Measurements from ENCODE around the gene KCNC3. TPM values are rescaled to one million over a fixed set of nuclear protein-coding genes. Genes with fewer than 3 reads are reported as not detected.

Gene KCNC3
- total and polyA plus RNA-seq, 2 of the 13 experiments (the other 11 are each of a cell fraction or from before 2014, with no cell fraction given), result 0.29 to 1.7 TPM

- TF ChIP-seq ARID3A (IDR thresholded peaks at IDR 0.05; ENCODE audit: low read depth, low read length) (peak; percentile 42; the same call in 1 of the 2 replicates), ZNF460 (CRISPR knock-in tag; IDR thresholded peaks at IDR 0.05; ENCODE audit: borderline replicate concordance) (no peak), ZBTB44 (CRISPR knock-in tag; IDR thresholded peaks at IDR 0.05) (no peak), ZNF761 (CRISPR knock-in tag; conservative IDR thresholded peaks at IDR 0.05) (no peak), SAP130 (CRISPR knock-in tag; IDR thresholded peaks at IDR 0.05; ENCODE audit: low read depth) (no peak), DNMT3B (CRISPR knock-in tag; conservative IDR thresholded peaks at IDR 0.05) (no peak), ZNF317 (CRISPR knock-in tag; IDR thresholded peaks at IDR 0.05) (no peak), ZNF639 (CRISPR knock-in tag; conservative IDR thresholded peaks at IDR 0.05) (no peak), MLLT10 (CRISPR knock-in tag; IDR thresholded peaks at IDR 0.05) (no peak), POLR2AphosphoS2 (IDR thresholded peaks at IDR 0.05; ENCODE audit: low read depth, low read length) (no peak), YEATS4 (CRISPR knock-in tag; IDR thresholded peaks at IDR 0.05; ENCODE audit: borderline replicate concordance) (no peak), ZNF878 (CRISPR knock-in tag; IDR thresholded peaks at IDR 0.05) (no peak), FOSL2 (CRISPR knock-in tag; IDR thresholded peaks at IDR 0.05) (peak; percentile 85), MAFF (IDR thresholded peaks at IDR 0.05; ENCODE audit: low read depth, low read length) (peak; percentile 50), MTA1 (CRISPR knock-in tag; IDR thresholded peaks at IDR 0.05; ENCODE audit: borderline replicate concordance) (no peak), HDAC2 (CRISPR knock-in tag; IDR thresholded peaks at IDR 0.05) (no peak), MXD4 (CRISPR knock-in tag; IDR thresholded peaks at IDR 0.05) (no peak), EEA1 (CRISPR knock-in tag; IDR thresholded peaks at IDR 0.05; ENCODE audit: borderline replicate concordance) (no peak), FOXA3 (CRISPR knock-in tag; IDR thresholded peaks at IDR 0.05) (0 out of 2 replicates have a peak, but pooled peaks have one; percentile 27), GZF1 (CRISPR knock-in tag; IDR thresholded peaks at IDR 0.05) (no peak), ELF3 (CRISPR knock-in tag; IDR thresholded peaks at IDR 0.05) (no peak), TBL1XR1 (IDR thresholded peaks at IDR 0.05; ENCODE audit: borderline replicate concordance, low read length, partially characterized antibody) (no peak), ZNF224 (CRISPR knock-in tag; IDR thresholded peaks at IDR 0.05) (no peak), ZNF326 (CRISPR knock-in tag; IDR thresholded peaks at IDR 0.05; ENCODE audit: borderline replicate concordance) (no peak), MEF2D (CRISPR knock-in tag; IDR thresholded peaks at IDR 0.05) (peak; percentile 84)
Measured at GRCh38 chr19:50300814-50301606, 28.2 kb downstream of the KCNC3 start (continued).

All from HepG2 (cell line).